Thoracic aorta (tissue), 2 donors: ENCODE results near the gene TBX5. TPM values are rescaled to one million over a fixed set of nuclear protein-coding genes. Genes with fewer than 3 reads are reported as not detected.

Experiments used
- ATAC-seq: fragments of 150-250 bp; one replicate; pipeline ENCODE4 v1.8.0; 2017; ENCODE audit warnings: low read depth; ENCODE audit not compliant: insufficient number of reproducible peaks, low FRiP score
- DNase-seq: peaks from one replicate; pipeline ENCODE4 v3.0.0-alpha.2; 2020; ENCODE audit warnings: low spot score
- H3K27ac ChIP-seq, 2 donors: fragments of 200-600 bp; sonication (generic); 1 replicate in 1 of 2; 2 replicates in 1 of 2; pipeline ENCODE4 v1.5.1; 2016; ENCODE audit warnings: mild to moderate bottlenecking in 2 of 2, moderate library complexity in 2 of 2
- H3K27me3 ChIP-seq: fragments of 200-600 bp; sonication (generic); replicated peaks from 2 replicates; pipeline ENCODE4 v1.6.0; 2016; ENCODE audit warnings: mild to moderate bottlenecking; ENCODE audit not compliant: insufficient read depth
- H3K36me3 ChIP-seq: fragments of 200-600 bp; sonication (generic); one replicate; pipeline ENCODE4 v1.5.1; 2016
- H3K4me1 ChIP-seq, 2 donors: fragments of 200-600 bp; sonication (generic); 1 replicate in 1 of 2; 2 replicates in 1 of 2; pipeline versions ENCODE4 v1.5.1 to v1.6.0; 2016; ENCODE audit warnings: low read depth in 2 of 2, mild to moderate bottlenecking in 1 of 2; ENCODE audit not compliant: control insufficient read depth in 1 of 2
- H3K4me3 ChIP-seq: fragments of 200-600 bp; sonication (generic); 2 replicates; pipeline ENCODE4 v1.5.1; 2016; ENCODE audit warnings: mild to moderate bottlenecking
- H3K9me3 ChIP-seq: fragments of 200-600 bp; sonication (generic); 2 replicates; pipeline ENCODE4 v1.5.1; 2016
- total RNA-seq, 2 donors: library from RNA; depleted of rRNA; stranded (reverse); fragments of >200 nt; gene quantifications; one replicate each; pipeline versions ENCODE4 v1.1.0 to v1.2.3, GENCODE V29; 2016
- TF ChIP-seq, protein P1 (sequence below): fragments of 200-600 bp; sonication (generic); IDR thresholded peaks from one replicate; pipeline ENCODE4 v1.5.1; 2019; ENCODE audit warnings: antibody characterized with exemption

Gene TBX5
- total RNA-seq, 2 donors from 2014 or later, result 0.21 to 1.5 TPM

GRCh38 chr12:114415525-114415868, 9.6 kb upstream of the TBX5 start:
- Histone ChIP-seq H3K27me3 (peaks cover 6% of the 10 kb centered on the region), H3K36me3 (no peaks in the 10 kb centered on the region), H3K4me1 (no peaks in the 10 kb centered on the region), H3K27ac (no peak overlapping the region), H3K4me3 (no peak overlapping the region), H3K9me3 (no peaks in the 10 kb centered on the region)
- no peak for DNase-seq
- no peak for ATAC-seq
- TF ChIP-seq, protein P1, sequence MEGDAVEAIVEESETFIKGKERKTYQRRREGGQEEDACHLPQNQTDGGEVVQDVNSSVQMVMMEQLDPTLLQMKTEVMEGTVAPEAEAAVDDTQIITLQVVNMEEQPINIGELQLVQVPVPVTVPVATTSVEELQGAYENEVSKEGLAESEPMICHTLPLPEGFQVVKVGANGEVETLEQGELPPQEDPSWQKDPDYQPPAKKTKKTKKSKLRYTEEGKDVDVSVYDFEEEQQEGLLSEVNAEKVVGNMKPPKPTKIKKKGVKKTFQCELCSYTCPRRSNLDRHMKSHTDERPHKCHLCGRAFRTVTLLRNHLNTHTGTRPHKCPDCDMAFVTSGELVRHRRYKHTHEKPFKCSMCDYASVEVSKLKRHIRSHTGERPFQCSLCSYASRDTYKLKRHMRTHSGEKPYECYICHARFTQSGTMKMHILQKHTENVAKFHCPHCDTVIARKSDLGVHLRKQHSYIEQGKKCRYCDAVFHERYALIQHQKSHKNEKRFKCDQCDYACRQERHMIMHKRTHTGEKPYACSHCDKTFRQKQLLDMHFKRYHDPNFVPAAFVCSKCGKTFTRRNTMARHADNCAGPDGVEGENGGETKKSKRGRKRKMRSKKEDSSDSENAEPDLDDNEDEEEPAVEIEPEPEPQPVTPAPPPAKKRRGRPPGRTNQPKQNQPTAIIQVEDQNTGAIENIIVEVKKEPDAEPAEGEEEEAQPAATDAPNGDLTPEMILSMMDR, result no peak

DNA sequence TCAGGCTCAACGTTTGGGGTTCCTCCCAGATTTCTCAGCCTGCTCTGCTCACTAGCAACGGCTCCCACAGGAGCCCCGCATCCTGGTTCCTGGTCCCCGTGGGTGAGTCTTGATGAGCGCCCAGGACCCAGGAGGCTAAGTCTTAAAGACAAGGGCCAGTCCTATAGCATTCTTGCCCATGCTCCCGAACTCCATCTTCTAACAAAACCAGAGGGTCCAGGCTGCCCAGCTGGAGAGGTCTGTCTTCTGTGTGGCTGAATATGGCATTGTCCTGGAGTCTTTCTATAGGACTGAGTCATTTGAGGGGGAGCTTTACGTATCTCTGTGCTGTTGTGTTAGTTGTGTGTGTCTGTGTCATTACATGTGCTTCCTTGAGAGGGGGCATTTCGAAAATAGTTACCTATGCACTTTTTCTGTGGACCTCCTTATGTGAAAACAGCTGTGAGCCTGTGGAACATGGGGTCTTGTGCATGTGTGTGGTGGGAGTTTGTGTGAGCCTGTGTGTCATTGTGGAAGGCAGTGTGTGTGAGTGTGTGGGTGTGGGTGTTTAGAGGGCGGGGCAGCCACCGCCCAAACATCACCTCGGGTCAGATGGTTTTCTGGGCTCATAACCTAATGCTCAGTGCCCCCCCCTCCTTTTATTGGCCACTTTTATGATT, 9.1 kb upstream of the TBX5 start:
- Histone ChIP-seq H3K9me3 (no peaks in the 10 kb centered on the region), H3K36me3 (no peaks in the 10 kb centered on the region), H3K27me3 (peaks cover 6% of the 10 kb centered on the region), H3K4me1 (no peaks in the 10 kb centered on the region), H3K4me3 (no peak overlapping the region), H3K27ac (no peak overlapping the region)
- TF ChIP-seq, protein P1, result no peak
- ATAC-seq (no peak), DNase-seq (no peak)

- ATAC-seq (no peak), DNase-seq (no peak)
- H3K4me1 ChIP-seq, result peaks cover 0 to 7% of the 10 kb centered on the region in 2 donors
- H3K27ac ChIP-seq, result no peak overlapping the region
- TF ChIP-seq, protein P1, result no peak
- no peak overlapping the region for H3K4me3 ChIP-seq
- H3K9me3 ChIP-seq, result no peaks in the 10 kb centered on the region
- H3K27me3 ChIP-seq, result peaks cover 6% of the 10 kb centered on the region
- no peaks in the 10 kb centered on the region for H3K36me3 ChIP-seq
Observed at GRCh38 chr12:114414031-114414865, 8.3 kb upstream of the TBX5 start.

DNA sequence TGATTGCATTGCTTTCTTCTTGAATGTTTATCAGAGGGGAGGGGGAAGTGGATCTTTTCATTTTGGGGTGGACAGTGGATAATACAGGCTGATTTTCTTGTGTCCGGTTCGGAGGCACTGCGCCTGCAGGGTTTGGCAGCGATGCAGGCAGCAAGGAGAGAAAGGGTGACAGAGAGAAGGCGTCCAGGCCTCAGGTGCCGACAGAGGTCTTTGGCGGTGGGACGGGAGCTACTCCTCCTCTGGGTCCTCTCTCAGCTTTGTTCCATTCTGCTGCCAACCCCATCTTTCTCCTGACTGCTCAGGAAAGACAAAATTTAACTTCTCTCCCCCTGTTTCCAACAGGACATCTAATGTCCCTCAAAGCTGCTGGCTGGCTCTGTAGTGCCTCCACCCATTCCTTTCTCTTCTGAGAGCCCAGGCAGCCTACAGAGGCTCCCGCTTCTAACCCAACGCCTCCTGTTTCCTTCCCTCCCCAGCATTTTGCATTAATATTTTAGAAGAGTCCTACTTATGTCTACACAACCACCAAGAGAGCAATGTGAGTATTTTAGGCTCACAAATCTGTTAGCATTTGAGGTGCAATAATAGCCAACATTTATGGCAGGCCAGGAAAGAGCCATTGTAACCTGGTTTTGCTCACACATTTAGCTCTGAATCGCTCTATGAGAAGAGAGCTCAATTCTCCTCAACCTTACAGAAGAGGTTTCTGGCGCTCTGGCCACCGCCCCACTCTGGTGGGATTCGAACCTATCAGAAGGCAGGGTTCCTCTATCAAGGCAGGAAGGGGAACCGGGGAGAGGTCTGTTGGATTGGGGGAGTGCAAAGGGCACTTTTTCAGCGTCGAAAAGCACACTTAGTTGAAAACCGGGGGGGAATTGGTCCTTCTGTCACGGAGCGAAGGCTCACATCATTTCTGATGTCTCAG, 7.1 kb upstream of the TBX5 start:
- Histone ChIP-seq H3K27me3 (peaks cover 13% of the 10 kb centered on the region), H3K36me3 (no peaks in the 10 kb centered on the region), H3K4me1 (peaks cover 3 to 15% of the 10 kb centered on the region in 2 donors), H3K4me3 (no peak overlapping the region), H3K9me3 (no peaks in the 10 kb centered on the region), H3K27ac (no peak overlapping the region)
- TF ChIP-seq, protein P1, result no peak
- DNase-seq (no peak), ATAC-seq (no peak)

DNA sequence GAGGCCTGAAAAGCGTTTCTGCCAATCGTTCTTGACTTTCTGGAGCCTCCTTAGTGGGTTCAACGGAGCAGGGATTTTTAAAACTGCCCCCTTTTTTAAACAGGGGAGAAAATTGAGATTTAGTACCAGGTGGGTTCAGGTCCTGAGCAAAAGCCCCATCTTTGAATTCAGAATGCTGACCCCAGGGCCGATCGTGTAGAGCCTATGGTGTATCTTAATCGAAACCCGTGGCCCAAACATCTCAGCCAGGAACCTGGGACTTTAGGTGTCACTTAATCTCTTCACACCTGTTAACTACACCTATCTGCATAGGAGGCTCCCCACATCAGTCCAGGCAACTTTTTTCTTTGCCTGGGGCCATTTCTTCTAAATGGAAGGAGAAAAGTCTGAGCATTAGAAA, 6.4 kb upstream of the TBX5 start:
- Histone ChIP-seq H3K4me3 (no peak overlapping the region), H3K27me3 (peaks cover 13% of the 10 kb centered on the region), H3K36me3 (no peaks in the 10 kb centered on the region), H3K9me3 (no peaks in the 10 kb centered on the region), H3K4me1 (peaks cover 3 to 15% of the 10 kb centered on the region in 2 donors), H3K27ac (no peak overlapping the region)
- TF ChIP-seq, protein P1, result no peak
- DNase-seq (no peak), ATAC-seq (no peak)
